Subcutaneous preadipocyte (primary cell): Measurements from ENCODE around the gene COL4A1. TPM values are rescaled to one million over a fixed set of nuclear protein-coding genes. Genes with fewer than 3 reads are reported as not detected.

Experiments
- small RNA-seq: library from RNA; depleted of rRNA; stranded (forward); fragments of <200 nt; gene quantifications from one replicate; pipeline ENCODE3, GENCODE V24; 2012
- total RNA-seq: library from RNA; depleted of rRNA; stranded (reverse); fragments of >200 nt; gene quantifications from 2 replicates; pipeline ENCODE4 v1.2.3, GENCODE V29; 2012

The COL4A1 gene
- total RNA-seq: 166 and 199 TPM in 2 replicates

DNA sequence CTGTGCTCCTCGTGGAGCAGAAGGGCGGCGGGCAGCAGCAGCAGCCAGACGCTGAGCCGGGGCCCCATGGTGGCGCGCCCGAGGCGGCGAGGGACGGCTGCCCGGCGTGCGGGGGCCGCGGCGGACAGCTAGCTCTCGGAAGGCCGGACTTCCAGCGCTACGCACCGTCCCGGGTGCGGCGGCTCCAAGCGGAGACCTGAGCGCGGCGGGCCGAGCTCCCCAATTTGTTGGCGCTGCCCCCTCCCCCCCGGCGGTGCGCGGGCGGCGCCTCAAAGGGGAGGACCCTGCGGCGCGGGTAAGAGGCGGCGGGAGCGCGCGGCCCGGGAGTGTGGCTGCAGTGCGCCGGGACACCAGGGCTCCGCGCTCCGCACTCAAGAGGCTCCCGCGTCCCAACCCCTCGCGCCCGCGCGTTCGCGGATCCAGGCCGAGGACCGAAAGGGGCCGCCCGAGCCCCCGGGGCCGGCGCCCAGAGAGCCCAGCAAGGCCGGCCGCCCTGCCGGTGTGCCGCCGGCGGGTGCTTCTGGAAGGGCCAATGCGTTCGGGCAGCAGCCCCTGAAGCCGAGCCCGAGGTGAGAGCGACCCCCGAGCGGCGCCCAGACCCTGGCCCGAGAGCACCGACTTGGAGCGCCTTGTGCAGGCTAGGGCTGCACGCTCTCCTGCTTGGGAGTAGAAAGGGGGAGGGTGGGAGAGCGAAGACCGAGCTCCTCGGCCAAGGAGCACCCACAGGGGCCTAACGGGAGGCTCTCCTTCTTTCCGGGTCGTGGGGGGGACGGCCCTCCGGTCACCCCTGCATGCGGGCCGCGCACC is at the start of gene COL4A1, which contains the start of gene COL4A2:
Gene COL4A1, minus strand, starts transcription at position 198 of the 807 bp plus-strand sequence. Its CDS starts 130 bp downstream, at position 68.
Gene COL4A2, plus strand, starts transcription at position 325 of the 807 bp plus-strand sequence. CDS start 620 bp downstream, outside the sequence.

Small RNA genes within 50 kb of the gene (small RNA-seq; reads per million reads assigned to genes)
- not detected for gene MIR8073

Other genes with a start within 250 kb of the COL4A1 start
- 138 and 142 TPM in 2 replicates for gene COL4A2, start 127 bp upstream of the COL4A1 start, total RNA-seq